Measurements from ENCODE around the gene PRDX2. TPM values are rescaled to one million over a fixed set of nuclear protein-coding genes. Genes with fewer than 3 reads are reported as not detected.

PRDX2 gene
- total and polyA plus RNA-seq, 10 of the 15 experiments (the other 5 are each of a cell fraction or from before 2014, with no cell fraction given): 93.0 to 812 (median 344) TPM

DNA sequence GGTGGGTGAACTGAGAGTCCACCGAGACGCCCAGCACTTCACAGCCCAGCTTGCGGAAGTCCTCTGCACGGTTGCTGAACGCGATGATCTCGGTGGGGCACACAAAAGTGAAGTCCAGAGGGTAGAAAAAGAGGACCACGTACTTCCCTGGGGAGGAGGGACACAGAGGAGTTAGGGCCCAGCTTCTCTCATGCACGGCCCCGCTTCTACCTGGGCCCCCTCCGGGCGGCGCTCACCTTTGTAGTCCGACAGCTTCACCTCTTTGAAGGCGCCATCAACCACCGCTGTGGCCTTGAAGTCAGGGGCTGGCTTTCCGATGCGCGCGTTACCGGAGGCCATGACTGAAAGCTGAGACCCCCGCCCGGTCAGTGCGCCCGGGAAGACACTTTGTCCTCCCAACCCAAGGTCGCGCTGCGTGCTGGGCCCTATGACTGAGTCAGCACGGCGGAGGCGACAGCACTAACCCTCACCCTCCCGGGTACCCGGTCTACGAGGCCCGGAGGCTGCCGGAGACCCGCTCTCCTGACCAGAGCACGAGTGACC is 606 bp downstream of the PRDX2 start:
- Histone ChIP-seq H3K27ac (ENCODE audit: control insufficient read depth, insufficient read depth) (peak overlapping the region; percentile 63), H3K9ac (ENCODE audit: control insufficient read depth, insufficient read depth, low read length) (peak overlapping the region; percentile 79), H3K79me2 (ENCODE audit: control insufficient read depth, insufficient read depth, low read length) (peaks cover 13% of the 10 kb centered on the region), H3K27me3 (replicated peaks in 1 of 2; ENCODE audit: control insufficient read depth in 2 of 2, insufficient read depth in 2 of 2, low read length in 1 of 2) (no peaks in the 10 kb centered on the region), H3K4me3 (peak overlapping the region; percentile 95), H3K36me3 (ENCODE audit: control insufficient read depth in 2 of 2, insufficient read depth in 2 of 2, low read length in 1 of 2) (peaks cover 0 to 1% of the 10 kb centered on the region in 2 experiments; a peak in 2 of 4 replicates), H3K4me1 (ENCODE audit: control insufficient read depth, insufficient read depth, low read length) (peaks cover 19% of the 10 kb centered on the region), H3K4me2 (ENCODE audit: control insufficient read depth, insufficient read depth) (peak overlapping the region; percentile 98), H4K20me1 (ENCODE audit: control insufficient read depth, insufficient read depth) (no peaks in the 10 kb centered on the region), H2AFZ (ENCODE audit: control insufficient read depth, low read depth, low read length) (peak overlapping the region; percentile 88), H3K9me3 (replicated peaks; ENCODE audit: control insufficient read depth, insufficient read depth, low read length) (no peaks in the 10 kb centered on the region)
- ChIA-PET POLR2A (interaction anchor here (0.6 to 2.2 kb wide), 6 partner anchors 9 to 127 kb away, joined by 3 to 9 read pairs (median 6); partner anchors contain the start of gene JUNB), SMC1A (ENCODE audit: uncharacterized antibody, unreplicated experiment) (interaction anchor here (0.8 to 11.5 kb wide), 3 partner anchors 21 to 67 kb away, joined by 3 to 240 read pairs (median 3); partner anchors contain the start of gene TRIR), CTCF (interaction anchor here (1.4 to 12.9 kb wide), 4 partner anchors 23 to 47 kb away, joined by 8 to 537 read pairs (median 217); partner anchors contain the start of gene HOOK2), RAD21 (ENCODE audit: unreplicated experiment) (interaction anchor here (0.7 to 11.4 kb wide), 6 partner anchors 9 to 46 kb away, joined by 3 to 303 read pairs (median 4); partner anchors contain the start of gene HOOK2)
- FAIRE-seq (no peak), ATAC-seq (peak; percentile 36), DNase-seq (ENCODE audit: low read depth, low spot score) (no peak)
- intact Hi-C loops (cut with micrococcal nuclease; ENCODE audit: unreplicated experiment) (no loop called here), in situ Hi-C loops (cut with MboI) (no loop called here)
- BruUV-seq (replicated peaks): no TSS peak
- WGBS (ENCODE audit: insufficient coverage, insufficient replicate concordance, low lambda C conversion rate, missing lambda C conversion rate): 20% methylated on average over 37 of the region's 38 CpGs
- TF ChIP-seq ZBED1 (IDR thresholded peaks at IDR 0.05; ENCODE audit: borderline replicate concordance) (no peak), ZNF622 (IDR thresholded peaks at IDR 0.05) (no peak), HDGF (IDR thresholded peaks at IDR 0.05) (no peak), NFXL1 (IDR thresholded peaks at IDR 0.05; ENCODE audit: borderline replicate concordance) (0 out of 2 replicates have a peak, but pooled peaks have one; percentile 31)
- TF ChIP-seq, protein P1, sequence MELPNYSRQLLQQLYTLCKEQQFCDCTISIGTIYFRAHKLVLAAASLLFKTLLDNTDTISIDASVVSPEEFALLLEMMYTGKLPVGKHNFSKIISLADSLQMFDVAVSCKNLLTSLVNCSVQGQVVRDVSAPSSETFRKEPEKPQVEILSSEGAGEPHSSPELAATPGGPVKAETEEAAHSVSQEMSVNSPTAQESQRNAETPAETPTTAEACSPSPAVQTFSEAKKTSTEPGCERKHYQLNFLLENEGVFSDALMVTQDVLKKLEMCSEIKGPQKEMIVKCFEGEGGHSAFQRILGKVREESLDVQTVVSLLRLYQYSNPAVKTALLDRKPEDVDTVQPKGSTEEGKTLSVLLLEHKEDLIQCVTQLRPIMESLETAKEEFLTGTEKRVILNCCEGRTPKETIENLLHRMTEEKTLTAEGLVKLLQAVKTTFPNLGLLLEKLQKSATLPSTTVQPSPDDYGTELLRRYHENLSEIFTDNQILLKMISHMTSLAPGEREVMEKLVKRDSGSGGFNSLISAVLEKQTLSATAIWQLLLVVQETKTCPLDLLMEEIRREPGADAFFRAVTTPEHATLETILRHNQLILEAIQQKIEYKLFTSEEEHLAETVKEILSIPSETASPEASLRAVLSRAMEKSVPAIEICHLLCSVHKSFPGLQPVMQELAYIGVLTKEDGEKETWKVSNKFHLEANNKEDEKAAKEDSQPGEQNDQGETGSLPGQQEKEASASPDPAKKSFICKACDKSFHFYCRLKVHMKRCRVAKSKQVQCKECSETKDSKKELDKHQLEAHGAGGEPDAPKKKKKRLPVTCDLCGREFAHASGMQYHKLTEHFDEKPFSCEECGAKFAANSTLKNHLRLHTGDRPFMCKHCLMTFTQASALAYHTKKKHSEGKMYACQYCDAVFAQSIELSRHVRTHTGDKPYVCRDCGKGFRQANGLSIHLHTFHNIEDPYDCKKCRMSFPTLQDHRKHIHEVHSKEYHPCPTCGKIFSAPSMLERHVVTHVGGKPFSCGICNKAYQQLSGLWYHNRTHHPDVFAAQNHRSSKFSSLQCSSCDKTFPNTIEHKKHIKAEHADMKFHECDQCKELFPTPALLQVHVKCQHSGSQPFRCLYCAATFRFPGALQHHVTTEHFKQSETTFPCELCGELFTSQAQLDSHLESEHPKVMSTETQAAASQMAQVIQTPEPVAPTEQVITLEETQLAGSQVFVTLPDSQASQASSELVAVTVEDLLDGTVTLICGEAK (IDR thresholded peaks at IDR 0.05; ENCODE audit: borderline replicate concordance): no peak
- TF ChIP-seq, protein P2, sequence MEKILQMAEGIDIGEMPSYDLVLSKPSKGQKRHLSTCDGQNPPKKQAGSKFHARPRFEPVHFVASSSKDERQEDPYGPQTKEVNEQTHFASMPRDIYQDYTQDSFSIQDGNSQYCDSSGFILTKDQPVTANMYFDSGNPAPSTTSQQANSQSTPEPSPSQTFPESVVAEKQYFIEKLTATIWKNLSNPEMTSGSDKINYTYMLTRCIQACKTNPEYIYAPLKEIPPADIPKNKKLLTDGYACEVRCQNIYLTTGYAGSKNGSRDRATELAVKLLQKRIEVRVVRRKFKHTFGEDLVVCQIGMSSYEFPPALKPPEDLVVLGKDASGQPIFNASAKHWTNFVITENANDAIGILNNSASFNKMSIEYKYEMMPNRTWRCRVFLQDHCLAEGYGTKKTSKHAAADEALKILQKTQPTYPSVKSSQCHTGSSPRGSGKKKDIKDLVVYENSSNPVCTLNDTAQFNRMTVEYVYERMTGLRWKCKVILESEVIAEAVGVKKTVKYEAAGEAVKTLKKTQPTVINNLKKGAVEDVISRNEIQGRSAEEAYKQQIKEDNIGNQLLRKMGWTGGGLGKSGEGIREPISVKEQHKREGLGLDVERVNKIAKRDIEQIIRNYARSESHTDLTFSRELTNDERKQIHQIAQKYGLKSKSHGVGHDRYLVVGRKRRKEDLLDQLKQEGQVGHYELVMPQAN (conservative IDR thresholded peaks at IDR 0.05): 0 out of 2 replicates have a peak, but pooled peaks have one; percentile 48
- TF ChIP-seq, protein P3, sequence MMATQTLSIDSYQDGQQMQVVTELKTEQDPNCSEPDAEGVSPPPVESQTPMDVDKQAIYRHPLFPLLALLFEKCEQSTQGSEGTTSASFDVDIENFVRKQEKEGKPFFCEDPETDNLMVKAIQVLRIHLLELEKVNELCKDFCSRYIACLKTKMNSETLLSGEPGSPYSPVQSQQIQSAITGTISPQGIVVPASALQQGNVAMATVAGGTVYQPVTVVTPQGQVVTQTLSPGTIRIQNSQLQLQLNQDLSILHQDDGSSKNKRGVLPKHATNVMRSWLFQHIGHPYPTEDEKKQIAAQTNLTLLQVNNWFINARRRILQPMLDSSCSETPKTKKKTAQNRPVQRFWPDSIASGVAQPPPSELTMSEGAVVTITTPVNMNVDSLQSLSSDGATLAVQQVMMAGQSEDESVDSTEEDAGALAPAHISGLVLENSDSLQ (IDR thresholded peaks at IDR 0.05): no peak
- TF ChIP-seq, protein P4, sequence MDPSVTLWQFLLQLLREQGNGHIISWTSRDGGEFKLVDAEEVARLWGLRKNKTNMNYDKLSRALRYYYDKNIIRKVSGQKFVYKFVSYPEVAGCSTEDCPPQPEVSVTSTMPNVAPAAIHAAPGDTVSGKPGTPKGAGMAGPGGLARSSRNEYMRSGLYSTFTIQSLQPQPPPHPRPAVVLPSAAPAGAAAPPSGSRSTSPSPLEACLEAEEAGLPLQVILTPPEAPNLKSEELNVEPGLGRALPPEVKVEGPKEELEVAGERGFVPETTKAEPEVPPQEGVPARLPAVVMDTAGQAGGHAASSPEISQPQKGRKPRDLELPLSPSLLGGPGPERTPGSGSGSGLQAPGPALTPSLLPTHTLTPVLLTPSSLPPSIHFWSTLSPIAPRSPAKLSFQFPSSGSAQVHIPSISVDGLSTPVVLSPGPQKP (IDR thresholded peaks at IDR 0.05; ENCODE audit: low read depth, low read length): no peak

Measured in GM12878 (cell line).